ENCODE data around the gene E2F4. TPM values are rescaled to one million over a fixed set of nuclear protein-coding genes. Genes with fewer than 3 reads are reported as not detected.

The E2F4 gene
- total RNA-seq, 1 donor from 2014 or later, result 66.5 TPM

DNA sequence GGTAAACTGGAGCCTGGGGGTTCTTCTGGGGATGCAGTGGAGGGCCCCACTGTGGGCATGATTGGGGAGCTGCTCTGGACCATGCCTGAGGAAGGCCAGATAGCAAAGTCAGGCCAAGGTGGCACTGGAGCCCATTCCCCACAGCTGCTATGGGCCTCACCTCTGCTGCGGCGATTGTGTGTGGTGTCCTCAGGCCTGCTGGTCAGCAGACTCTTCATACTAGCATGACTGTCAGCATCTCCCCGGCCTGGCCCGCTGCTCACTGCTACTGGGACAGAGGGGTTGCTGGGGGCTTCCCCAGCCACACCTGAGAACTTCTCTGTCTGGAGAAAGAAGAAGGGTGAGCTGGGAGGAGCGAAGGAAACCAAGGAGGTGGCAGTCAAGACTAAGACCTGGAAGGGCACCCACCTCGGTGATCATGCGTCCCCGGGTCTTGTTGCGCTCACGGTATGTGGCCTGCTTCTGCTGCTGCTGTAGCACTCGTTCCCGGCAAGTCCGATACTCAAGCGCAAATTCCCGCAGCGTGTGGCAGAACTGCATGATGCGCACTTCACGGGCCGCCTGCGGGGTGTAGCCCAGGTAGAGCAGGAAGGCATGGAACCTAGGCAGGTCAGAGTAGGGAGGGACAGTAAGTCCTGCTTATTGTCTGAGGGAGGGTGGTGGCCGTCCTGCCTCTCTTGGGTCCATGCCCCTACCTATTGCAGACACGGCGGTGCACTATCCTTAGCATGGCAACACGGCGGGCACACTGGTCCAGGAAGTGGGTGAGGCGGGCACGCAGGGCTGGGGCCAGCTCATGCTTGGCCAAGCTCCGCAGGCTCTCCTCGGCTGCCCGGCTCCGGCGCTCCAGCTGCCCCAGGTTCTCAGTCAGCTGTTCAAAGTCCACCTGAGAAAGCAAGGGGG is 38.2 kb downstream of the E2F4 start:
- Histone ChIP-seq H3K36me3 (peaks cover 72% of the 10 kb centered on the region), H3K4me1 (peaks cover 23% of the 10 kb centered on the region), H3K27me3 (ENCODE audit: low read depth) (no peaks in the 10 kb centered on the region), H3K4me3 (no peak overlapping the region), H3K9me3 (no peaks in the 10 kb centered on the region), H3K27ac (no peak overlapping the region)
- ATAC-seq (no peak), DNase-seq (no peak)
- intact Hi-C loops (cut with DNase I), result no loop called here
- TF ChIP-seq, protein P1, sequence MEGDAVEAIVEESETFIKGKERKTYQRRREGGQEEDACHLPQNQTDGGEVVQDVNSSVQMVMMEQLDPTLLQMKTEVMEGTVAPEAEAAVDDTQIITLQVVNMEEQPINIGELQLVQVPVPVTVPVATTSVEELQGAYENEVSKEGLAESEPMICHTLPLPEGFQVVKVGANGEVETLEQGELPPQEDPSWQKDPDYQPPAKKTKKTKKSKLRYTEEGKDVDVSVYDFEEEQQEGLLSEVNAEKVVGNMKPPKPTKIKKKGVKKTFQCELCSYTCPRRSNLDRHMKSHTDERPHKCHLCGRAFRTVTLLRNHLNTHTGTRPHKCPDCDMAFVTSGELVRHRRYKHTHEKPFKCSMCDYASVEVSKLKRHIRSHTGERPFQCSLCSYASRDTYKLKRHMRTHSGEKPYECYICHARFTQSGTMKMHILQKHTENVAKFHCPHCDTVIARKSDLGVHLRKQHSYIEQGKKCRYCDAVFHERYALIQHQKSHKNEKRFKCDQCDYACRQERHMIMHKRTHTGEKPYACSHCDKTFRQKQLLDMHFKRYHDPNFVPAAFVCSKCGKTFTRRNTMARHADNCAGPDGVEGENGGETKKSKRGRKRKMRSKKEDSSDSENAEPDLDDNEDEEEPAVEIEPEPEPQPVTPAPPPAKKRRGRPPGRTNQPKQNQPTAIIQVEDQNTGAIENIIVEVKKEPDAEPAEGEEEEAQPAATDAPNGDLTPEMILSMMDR (IDR thresholded peaks at IDR 0.05), result no peak

DNA sequence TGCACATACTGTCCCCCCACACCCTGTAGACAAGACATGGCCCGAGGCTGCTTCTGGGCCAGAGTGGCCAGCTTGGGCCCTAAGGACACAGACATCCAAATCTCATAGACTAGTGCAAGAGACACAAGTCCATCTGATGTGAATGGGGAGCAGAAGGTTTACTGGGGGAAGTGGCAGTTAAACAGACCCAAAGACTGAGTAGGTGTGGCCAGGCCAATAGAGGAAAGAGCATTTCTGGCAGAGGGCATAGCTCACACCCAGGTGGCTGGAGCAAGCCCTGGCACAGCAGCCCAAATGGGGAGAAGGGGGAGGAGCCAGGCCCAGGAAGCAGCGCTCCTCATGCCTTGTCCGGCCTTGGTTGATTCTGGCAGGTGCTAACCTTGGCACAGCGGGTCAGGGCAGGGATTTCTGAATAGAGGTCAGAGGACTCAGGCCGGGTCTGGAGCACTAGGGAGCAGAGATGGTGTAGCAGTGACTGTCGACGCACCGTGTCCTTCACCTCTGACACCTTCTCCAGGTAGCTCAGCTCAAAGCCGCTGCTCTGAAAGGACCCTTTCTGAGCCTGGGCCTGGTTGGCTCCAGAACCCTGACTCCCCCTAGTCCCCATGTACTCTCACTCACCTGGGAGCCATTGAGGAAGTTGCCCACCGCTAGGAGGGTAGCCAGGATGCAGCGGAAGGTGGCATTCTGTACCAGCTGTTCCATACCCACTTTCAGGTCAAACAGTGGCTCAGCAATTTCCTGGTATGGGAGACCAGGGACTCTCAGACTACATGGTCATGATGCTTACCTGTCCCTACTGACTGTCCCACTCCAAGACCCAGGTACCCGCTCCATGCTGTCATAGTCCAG is 39.1 kb downstream of the E2F4 start:
- ATAC-seq (no peak), DNase-seq (no peak)
- TF ChIP-seq, protein P1 (IDR thresholded peaks at IDR 0.05), result no peak
- intact Hi-C loops (cut with DNase I), result no loop called here
- no peaks in the 10 kb centered on the region for H3K9me3 ChIP-seq
- no peaks in the 10 kb centered on the region for H3K27me3 ChIP-seq (ENCODE audit: low read depth)
- peaks cover 81% of the 10 kb centered on the region for H3K36me3 ChIP-seq
- H3K4me3 ChIP-seq, result no peak overlapping the region
- no peak overlapping the region for H3K27ac ChIP-seq
- peaks cover 16% of the 10 kb centered on the region for H3K4me1 ChIP-seq

DNA sequence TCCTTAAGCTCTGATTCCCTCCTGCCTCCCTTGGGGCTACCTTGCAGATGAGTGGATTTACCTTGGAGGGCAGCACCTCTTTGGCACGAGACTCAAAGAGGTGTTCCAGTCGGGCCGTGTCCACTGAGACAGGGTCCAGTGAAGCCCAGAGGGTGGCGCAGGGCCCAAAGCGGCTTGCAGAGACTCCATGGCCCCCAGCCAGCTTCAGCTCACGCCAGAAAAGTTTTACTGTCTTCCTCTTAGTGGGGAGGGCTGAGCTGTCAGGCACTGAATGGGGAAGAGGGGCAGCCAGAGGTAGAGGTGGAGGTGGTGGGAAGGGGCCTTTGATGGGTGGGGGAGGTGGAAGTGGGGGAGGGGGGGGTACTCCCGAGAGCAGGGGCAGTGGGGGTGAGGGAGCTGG is 41.6 kb downstream of the E2F4 start:
- no peak overlapping the region for H3K4me3 ChIP-seq
- H3K36me3 ChIP-seq, result peaks cover 100% of the 10 kb centered on the region
- TF ChIP-seq, protein P1 (IDR thresholded peaks at IDR 0.05), result no peak
- no peak overlapping the region for H3K27ac ChIP-seq
- H3K27me3 ChIP-seq (ENCODE audit: low read depth), result no peaks in the 10 kb centered on the region
- ATAC-seq (no peak), DNase-seq (no peak)
- intact Hi-C loops (cut with DNase I), result no loop called here
- H3K9me3 ChIP-seq, result no peaks in the 10 kb centered on the region
- H3K4me1 ChIP-seq, result peaks cover under 1% of the 10 kb centered on the region

DNA sequence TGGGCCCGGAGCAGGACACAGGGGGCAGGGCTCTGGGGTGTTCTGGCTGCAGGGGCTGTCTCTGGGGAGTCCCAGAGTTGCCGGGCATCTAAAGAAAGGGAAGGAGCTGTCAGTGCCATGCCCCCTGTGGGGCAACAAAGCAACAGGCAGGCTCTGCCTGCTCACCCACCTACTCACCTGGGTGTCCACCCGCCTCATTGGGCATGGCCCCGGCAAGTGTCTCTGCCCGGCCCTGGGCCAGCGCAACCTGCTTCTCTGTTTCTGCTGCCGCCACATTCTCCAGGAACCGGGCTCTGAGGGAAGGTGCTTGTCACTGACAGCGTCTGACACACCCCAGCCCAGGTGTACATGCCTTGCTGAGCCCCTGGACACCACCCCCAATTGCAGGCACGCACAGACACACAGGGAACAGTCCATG is 42.2 kb downstream of the E2F4 start:
- DNase-seq (no peak), ATAC-seq (no peak)
- Histone ChIP-seq H3K27ac (no peak overlapping the region), H3K4me3 (no peak overlapping the region), H3K27me3 (ENCODE audit: low read depth) (no peaks in the 10 kb centered on the region), H3K4me1 (peaks cover 2% of the 10 kb centered on the region), H3K36me3 (peaks cover 100% of the 10 kb centered on the region), H3K9me3 (no peaks in the 10 kb centered on the region)
- intact Hi-C loops (cut with DNase I), result no loop called here
- TF ChIP-seq, protein P1 (IDR thresholded peaks at IDR 0.05), result no peak

DNA sequence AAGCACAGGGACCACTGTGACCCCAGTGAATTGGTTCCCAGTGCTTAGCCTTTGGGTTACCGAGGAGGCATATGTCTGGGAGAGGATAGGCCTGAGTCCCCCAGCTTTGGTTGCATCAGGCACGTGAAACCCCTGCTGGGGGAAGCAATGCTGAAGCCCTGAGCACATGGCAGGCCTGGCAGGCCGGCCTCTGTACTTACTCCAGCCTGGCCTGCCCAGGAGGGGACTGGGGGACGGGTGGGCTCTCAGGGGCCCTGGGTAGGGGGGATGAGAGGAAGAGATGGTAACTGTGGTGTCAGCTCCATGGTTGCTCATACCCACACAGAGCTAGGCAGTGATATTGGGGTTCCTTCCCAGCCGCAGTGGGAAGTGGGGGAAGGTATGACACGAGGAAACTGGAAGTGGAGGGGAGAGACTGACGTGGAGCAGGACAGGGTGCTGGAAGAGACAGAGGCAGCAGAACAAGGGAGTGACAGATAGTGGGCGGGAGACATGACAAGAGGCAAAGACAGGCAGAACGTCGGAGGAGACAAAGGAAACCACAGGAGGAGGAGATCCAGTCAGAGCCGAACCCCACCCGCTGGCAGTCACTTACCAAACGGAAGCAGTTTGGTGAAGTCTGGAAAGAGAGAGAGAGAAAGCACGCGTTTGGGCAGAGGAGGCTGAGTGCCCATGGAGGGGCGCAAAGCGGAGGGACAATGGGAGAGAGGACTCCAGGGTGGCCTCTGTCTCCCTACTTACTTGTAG is 44.0 kb downstream of the E2F4 start:
- H3K27me3 ChIP-seq (ENCODE audit: low read depth), result no peaks in the 10 kb centered on the region
- H3K4me1 ChIP-seq, result peaks cover 20% of the 10 kb centered on the region
- no peak overlapping the region for H3K27ac ChIP-seq
- H3K36me3 ChIP-seq, result peaks cover 86% of the 10 kb centered on the region
- no peaks in the 10 kb centered on the region for H3K9me3 ChIP-seq
- ATAC-seq, result no peak
- no peak overlapping the region for H3K4me3 ChIP-seq
- DNase-seq, result no peak
- TF ChIP-seq, protein P1 (IDR thresholded peaks at IDR 0.05), result no peak
- intact Hi-C loops (cut with DNase I), result no loop called here
